ENCODE measurements around the gene IZUMO1.
A peak's percentile ranks its signal among the peaks of the same experiment; 100 is the strongest.

IZUMO1 gene

DNA sequence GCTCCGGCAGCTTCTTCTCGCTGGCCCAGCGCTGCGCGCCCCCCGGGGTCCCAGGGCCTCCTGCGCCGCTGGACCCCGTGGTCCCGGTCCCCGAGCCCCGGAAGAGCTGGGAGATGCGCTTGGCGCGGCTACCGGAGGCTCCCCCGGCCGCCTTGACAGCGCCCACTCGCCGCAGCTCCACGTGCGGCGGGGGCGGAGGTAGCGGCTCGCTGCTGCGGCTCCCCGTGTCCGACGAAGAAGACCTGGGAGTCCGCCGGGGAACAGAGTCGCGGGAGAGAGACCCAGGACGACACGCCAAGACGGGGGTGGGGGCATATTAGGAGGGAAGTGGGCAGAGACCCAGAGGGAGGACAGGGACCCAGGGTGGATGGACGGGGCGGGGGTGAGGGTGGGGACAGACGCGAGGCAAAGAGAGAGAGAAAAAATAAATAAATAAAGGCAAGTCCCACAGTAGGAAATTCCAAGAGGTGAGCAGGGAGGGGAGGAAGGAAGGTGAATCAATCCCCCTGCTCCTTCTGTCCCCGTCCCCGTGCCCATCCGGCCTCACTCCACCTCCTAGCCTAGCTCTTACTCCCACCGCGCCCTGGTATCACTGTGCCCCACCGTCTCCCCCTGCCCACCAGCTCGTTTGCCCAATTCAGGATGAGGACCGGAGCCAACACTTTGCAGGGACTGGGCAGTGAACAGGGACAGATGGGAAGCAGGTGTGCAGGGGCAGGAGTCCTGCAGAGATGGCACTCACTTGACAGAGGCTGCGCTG is 7.1 kb downstream of the IZUMO1 start:
- TF ChIP-seq JUND (IDR thresholded peaks at IDR 0.05; ENCODE audit: low read depth): no peak
- in situ Hi-C loops (cut with HindIII; ENCODE audit: low pct_unique_long_range_greater_than_20kb, low sequenced_read_pairs): no loop called here
- no peak for DNase-seq (ENCODE audit: low read depth in 1 of 2, low spot score in 1 of 2)

DNA sequence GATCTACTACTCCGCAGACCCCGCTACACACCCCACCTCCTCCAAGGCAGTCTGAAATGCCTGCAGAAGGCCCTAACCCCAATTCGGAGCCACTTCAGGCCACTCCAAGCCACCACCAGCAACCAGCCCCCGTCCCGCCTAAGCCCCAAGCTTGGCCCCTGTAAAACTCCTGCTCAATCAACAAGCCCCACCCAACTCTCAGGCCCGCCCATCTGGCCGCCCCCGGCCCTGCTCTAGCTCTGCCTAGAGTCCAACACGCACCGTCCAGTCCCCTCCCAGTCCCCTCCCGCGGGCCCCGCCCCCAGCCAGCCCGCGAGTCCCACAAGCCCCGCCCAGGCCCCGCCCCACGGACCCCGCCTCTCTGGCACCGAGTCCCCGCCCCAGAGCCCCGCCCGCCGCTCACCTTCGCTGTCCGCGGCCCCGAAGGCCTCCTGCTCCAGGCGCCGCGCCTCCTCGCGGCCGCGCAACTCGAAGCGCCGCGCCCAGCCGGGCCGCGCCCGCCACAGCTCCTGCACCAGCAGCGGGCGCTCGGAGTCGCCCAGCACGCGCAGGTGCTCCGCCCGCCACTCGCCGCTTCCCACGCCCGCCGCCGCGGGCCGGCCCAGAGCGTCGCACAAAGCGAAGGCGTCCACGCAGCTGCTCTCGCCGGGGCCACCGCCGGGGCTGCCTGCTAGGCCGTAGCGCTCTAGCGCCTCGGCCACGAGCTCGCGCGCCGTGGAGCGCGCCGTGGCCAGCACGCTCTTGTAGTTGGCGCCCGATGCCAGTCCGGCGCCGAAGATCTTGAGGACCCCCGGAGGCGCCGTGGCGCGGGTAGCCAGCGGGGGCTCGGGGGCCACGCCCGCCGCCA is 7.9 kb downstream of the IZUMO1 start:
- in situ Hi-C loops (cut with HindIII; ENCODE audit: low pct_unique_long_range_greater_than_20kb, low sequenced_read_pairs): no loop called here
- peak; percentile 84 to 92 for DNase-seq (ENCODE audit: low read depth in 1 of 2, low spot score in 1 of 2)
- no peak for TF ChIP-seq JUND (IDR thresholded peaks at IDR 0.05; ENCODE audit: low read depth)

DNA sequence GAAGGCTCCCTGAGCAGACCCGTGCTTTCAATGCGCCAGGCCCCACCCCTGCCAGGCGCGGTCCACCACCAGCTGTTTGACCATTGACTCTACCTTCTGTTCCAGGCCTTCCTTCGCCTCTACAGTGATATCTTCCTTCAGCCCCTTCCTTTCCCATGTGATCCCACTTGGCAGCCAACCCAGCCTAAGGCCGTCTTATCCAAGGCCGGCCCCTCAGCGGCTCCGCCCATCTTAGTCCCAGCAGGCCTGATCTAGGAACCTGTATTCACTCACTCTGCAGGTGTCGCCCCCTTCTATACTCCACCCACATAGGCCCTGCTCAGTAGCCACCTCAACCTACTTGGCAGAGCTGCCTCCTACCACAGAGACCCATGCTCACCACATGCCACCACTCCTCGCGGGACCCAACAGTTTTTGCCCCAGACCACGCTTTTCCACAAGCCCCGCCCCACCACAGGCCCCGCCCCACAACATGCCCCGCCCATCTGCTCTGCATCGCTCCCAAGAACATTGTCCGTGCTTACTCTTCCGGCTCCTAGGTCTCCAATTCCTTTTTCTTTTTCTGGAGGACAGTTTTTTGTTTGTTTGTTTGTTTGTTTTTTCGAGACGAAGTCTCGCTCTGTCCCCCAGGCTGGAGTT is 9.2 kb downstream of the IZUMO1 start:
- in situ Hi-C loops (cut with HindIII; ENCODE audit: low pct_unique_long_range_greater_than_20kb, low sequenced_read_pairs): no loop called here
- TF ChIP-seq JUND (IDR thresholded peaks at IDR 0.05; ENCODE audit: low read depth): no peak
- no peak for DNase-seq (ENCODE audit: low read depth in 1 of 2, low spot score in 1 of 2)

DNA sequence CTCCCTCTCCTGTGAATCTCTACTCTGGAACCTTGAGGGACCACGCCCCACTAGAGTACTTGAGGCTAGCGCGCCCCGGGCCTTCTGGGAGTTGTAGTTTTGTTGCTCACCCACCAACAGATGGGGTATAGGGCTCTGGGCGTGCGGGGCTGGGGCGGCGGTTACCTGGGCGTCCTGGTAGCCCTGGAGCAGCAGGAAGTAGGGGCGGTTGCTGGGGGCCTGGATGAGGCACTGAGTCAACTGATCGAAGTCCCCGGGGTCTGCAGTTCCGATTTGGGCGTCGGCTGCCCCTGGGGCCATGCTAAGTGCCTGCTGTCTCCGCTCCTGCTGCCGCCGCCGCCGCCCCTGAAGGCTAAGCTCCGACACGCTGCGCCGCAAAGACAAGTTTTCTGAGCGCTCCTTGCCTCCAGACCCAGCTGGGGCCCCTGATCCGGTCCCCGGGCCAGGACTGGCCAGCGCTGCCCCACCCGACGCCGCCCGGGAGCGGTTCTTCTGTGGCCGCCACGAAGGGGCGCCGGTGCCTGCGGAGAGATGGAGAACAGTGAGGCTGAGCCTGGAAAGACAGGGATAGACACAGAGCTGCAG is 11.6 kb downstream of the IZUMO1 start:
- TF ChIP-seq JUND (IDR thresholded peaks at IDR 0.05; ENCODE audit: low read depth): no peak
- in situ Hi-C loops (cut with HindIII; ENCODE audit: low pct_unique_long_range_greater_than_20kb, low sequenced_read_pairs): no loop called here
- DNase-seq (ENCODE audit: low read depth in 1 of 2, low spot score in 1 of 2): no peak

DNA sequence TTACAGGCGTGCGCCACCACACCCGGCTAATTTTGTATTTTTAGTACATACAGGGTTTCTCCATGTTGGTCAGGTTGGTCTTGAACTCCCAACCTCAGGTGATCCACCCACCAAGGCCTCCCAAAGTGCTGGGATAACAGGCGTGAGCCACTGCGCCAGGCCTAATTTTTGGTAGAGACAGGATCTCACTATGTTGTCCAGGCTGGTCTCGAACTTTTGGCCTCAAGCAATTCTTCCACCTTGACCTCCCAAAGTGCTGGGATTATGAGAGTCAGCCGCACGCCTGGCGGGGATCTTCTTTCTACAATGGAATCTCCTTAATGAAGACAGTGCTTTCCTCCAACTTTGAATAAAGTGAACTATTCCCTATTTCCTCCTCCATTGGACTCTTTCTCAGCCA is 12.1 kb downstream of the IZUMO1 start:
- no peak for TF ChIP-seq JUND (IDR thresholded peaks at IDR 0.05; ENCODE audit: low read depth)
- DNase-seq (ENCODE audit: low read depth in 1 of 2, low spot score in 1 of 2): no peak
- in situ Hi-C loops (cut with HindIII; ENCODE audit: low pct_unique_long_range_greater_than_20kb, low sequenced_read_pairs): no loop called here

DNA sequence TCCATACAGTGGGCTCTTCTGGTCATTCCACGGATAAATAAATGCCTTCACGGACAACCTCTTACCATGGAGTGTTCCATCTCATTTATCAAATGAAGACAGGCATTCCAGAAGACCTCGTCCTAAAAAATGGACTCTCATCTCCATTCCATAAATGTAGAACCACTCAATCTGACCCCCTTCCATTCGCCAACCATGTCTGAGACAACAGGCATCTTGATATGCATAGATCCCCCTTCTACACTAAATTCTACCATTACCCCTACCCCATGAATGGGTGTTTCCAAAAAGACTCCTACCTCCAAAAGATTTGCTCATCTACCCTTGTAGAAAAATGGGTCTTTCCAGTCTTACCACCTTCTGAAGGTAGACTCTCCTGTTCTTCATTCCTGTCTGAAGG is 15.3 kb downstream of the IZUMO1 start:
- in situ Hi-C loops (cut with HindIII; ENCODE audit: low pct_unique_long_range_greater_than_20kb, low sequenced_read_pairs): no loop called here
- no peak for DNase-seq (ENCODE audit: low read depth in 1 of 2, low spot score in 1 of 2)
- TF ChIP-seq JUND (IDR thresholded peaks at IDR 0.05; ENCODE audit: low read depth): no peak

DNA sequence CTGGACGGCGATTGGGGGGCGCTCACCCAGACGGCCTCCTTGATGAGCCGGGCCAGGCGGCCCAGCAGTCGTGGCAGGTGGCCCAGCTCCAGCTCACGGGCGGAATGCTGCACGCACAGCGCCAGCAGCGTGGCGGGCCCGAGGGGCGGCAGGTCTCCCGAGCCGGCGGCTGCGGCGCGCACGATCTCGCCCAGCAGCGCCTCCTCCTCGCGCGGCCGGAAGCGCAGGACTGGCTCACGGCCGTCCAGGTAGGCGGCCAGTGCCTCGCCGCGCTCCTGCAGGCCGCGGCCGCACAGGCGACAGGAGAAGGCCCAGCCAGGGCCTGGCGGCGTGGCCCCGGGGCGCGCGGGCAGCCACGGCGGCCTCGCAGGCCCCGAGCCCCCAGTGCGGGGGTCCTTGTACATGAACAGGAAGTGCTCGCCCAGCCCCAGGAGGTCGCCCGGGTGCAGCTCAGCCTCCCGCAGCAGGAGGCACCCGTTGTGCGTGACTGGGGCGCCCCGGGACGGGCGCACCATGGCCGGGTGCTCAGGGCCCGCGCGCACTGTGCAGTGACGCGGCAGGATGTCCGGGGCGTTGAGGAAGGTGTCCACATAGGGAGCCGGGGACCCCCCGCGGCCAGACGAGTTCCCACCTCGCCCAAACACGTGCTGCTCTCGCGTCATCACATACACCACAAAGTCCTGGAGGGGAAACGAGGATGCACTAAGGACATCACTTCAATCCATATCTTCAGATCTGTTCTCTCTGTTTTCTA is 17.6 kb downstream of the IZUMO1 start:
- DNase-seq (ENCODE audit: low read depth in 1 of 2, low spot score in 1 of 2): no peak
- TF ChIP-seq JUND (IDR thresholded peaks at IDR 0.05; ENCODE audit: low read depth): no peak
- in situ Hi-C loops (cut with HindIII; ENCODE audit: low pct_unique_long_range_greater_than_20kb, low sequenced_read_pairs): no loop called here

DNA sequence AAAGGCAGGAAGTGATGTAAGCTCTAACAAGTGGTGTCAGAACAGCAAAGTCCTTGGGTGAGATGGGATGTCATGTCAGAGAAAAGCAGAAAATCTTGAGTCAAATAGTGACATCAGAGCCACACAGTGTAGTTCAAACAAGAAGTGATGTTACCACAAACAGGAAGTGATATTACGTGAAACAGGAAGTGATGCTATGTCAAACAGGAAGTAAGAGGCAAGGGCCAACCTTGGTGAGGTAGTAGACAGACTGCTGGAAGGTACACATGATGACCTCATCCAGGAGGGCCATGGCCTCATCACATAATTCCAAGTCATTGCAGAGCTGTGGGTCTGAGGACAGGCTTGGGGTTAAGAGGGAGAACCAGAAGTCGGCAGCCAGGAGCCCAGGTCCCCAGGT is 20.2 kb downstream of the IZUMO1 start:
- in situ Hi-C loops (cut with HindIII; ENCODE audit: low pct_unique_long_range_greater_than_20kb, low sequenced_read_pairs): no loop called here
- no peak for TF ChIP-seq JUND (IDR thresholded peaks at IDR 0.05; ENCODE audit: low read depth)
- no peak for DNase-seq (ENCODE audit: low read depth in 1 of 2, low spot score in 1 of 2)

DNA sequence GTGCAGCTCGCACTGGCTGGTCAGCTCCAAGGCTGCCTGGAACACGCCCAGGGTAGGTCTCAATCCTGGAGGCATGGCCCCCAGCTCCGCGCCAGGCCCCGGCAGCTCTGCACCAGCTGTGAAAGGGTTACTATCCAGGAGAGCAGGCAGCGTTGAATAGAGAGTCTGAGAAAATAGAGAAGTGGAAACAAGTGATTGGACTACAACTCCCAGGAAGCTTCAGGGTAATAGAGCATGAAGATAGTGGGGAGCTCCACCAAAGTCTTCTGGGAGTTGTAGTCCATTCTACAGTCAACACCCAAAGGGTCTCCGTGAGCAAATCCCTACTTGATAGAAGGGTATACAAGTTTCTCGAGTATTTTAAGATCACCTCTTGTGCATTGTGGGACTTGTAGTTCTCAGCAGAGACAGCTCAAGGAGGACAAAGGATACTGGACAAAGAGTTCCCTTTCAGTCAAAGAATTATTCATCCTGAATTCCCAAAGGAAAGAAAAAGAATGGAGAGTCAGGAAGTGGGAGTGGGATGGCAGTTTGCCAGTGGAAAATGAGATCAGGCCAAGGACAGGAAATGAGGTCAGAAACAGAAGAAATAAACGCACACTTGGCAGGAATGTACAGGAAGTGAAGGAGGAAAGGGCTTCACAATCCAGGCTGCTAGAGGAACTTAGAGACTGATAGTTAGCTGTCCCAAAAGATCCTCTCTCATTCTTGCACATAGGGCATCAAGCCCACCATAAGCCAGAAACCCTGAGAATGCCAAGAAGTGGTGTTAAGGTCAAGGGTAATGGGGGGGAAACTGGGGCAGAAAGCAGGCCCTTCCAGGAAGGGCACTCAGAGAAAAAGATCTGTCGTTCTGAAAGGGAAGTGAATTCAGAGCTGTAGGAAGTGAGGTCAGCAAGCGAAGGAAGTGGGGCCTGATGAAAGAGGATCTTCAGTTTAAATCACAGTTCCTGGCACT is 21.6 kb downstream of the IZUMO1 start:
- in situ Hi-C loops (cut with HindIII; ENCODE audit: low pct_unique_long_range_greater_than_20kb, low sequenced_read_pairs): no loop called here
- DNase-seq (ENCODE audit: low read depth in 1 of 2, low spot score in 1 of 2): peak; percentile 53 to 63
- TF ChIP-seq JUND (IDR thresholded peaks at IDR 0.05; ENCODE audit: low read depth): no peak

DNA sequence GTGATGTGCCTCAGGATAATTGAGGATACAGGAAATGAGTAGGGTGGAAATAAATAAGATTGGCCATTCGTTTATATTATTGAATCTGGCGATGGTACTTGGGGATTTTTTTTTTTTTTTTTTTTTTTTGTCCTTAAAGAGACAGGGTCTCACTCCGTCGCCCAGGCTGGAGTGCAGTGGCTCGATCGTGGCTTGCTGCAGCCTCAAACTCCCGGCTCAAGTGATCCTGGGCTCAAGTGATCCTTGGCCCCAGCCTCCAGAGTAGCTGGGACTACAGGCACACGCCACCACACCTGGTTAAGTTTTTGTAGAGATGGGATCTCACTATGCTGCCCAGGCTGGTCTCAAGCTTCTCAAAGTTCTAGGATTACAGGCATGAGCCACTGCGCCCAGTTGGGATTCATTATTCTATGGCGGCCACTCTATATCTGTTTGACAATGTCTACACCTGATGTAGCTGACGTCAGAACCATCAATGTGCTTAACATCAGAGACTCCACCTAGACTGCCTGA is 24.5 kb downstream of the IZUMO1 start:
- DNase-seq (ENCODE audit: low read depth in 1 of 2, low spot score in 1 of 2): no peak
- in situ Hi-C loops (cut with HindIII; ENCODE audit: low pct_unique_long_range_greater_than_20kb, low sequenced_read_pairs): no loop called here
- TF ChIP-seq JUND (IDR thresholded peaks at IDR 0.05; ENCODE audit: low read depth): no peak
